NCI-H146 (cell line): ENCODE data around the gene CEMIP.
A peak's percentile ranks its signal among the peaks of the same experiment; 100 is the strongest.

ENCODE experiments used
- DNase-seq: peaks from one replicate; lab custom pipeline; 2025; lab: John Stamatoyannopoulos, UW

CEMIP gene

DNA sequence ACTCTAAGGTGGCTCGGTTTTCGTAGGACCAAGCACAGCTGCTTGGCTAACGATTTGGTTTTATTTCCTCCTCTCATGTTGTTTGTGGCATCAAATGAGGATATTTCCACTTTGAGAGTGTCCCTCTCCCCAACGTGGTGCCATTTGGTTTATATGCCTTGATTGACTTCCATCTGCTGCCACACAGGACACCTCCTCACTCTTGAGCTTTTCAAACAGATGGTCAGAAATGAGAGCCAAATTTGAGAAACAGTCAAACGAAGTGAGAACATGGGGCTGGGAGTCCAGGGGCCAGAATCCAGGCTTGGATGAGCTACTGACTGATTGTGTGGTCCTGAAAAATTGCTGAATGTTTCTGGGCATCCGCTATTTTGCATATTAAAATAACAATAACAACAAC is 43.5 kb downstream of the CEMIP start:
- DNase-seq: no peak

DNA sequence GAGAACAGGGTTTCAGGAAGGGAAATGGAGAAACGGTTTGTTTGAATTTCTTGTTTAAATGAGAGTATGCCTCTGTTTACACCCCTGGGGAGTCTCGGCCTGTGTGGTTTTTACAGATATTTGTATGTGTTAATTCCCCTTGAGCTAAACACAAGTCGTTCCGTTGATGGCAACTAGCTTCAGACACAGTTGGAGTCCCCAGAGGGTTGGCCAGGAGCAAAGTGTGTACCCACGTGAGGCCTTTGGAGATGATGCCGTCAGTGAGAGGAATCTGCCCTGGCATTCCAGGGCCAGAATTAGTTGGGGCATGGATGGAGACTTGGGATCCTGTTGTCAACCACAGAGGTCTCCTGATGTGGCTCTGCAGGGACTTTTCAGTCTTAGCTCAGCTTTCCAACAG is 44.0 kb downstream of the CEMIP start:
- no peak for DNase-seq

DNA sequence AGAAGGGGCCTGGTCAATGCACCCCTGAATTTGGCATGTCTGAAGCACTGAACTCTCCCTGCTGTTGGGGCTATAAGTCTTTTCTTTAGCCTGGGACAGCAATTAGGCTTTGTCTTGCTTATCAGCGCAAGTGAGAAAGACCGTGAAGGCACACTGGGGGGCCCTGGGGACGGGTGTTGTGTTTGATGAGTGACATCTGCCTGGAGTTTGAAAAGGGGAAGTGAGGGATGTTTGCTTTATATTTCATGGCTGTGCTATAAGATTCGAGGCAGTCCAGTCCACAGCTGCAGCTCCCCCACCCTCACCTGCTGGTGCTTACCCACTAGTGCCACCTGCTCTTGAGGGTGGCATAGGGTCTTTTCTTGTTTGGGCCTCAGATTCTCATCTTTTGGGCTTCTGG is 44.8 kb downstream of the CEMIP start:
- peak; percentile 91 for DNase-seq

DNA sequence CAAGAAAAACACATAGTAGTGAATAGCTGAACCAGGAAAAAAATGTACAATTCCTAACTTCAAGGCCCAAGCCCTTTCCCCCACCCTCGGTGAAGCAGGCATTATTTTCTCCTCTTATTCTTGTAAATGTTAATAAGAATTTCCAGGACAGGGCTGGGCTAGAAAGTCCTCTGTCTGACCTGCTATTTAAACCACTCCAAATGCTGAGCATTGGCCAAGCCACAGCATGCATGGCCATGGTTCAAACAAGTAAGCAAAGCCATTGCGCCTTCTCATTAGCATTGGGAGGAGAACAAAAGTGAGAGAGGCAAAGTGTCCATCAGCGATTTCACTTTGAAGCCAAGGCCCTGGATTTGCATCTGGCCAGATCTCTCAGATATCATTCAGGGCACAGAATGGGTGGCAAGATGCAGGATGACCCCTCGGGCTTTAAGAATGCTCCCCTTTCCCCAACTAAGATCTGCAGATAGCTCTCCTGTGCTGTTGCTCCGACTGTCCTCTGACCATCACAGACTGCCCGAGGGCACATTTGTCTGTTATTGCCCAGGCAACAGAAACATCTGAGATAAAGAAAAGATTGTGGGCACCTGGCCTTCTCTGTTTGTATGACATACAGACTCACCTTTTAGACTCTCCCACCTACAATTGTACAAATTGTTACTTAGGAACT is 46.3 kb downstream of the CEMIP start:
- peak; percentile 94 for DNase-seq

DNA sequence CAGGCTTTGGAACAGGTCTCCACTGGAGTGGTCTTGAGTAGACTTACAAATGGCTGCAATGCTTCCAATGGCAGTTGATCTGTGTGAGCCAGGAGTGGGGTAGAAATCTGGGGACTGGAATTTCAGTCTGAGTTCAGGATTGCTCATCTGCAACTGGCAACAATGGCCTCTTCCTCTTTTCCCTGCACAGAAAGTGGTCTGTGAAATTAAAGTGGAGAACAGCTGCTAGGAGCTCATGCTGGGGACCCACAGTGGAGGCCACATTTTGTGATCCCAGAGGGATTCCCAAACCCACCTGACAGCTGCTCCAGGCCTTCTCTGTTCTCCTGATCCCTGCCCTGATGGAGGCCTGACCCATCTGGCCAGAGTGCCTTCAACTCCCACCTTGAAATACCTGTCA is 49.6 kb downstream of the CEMIP start:
- no peak for DNase-seq

DNA sequence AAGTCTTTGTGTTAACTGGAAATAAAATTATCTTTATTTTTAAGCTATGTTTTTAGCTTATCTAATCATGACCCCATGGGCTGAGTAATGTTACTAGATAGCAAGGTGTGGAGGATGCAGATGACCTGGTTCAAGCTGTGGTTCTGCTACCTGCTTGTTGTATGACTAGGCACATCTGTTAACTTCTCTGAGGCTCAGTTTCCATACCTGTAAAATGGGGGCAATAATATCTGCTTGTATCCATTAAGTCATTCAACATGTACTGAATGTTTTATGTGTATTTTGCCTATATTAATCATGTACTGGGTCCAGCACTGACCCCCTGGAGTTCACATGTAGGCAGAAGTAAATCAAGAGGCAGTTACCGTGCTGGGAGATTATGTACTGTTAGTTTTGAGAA is 51.5 kb downstream of the CEMIP start:
- DNase-seq: no peak

DNA sequence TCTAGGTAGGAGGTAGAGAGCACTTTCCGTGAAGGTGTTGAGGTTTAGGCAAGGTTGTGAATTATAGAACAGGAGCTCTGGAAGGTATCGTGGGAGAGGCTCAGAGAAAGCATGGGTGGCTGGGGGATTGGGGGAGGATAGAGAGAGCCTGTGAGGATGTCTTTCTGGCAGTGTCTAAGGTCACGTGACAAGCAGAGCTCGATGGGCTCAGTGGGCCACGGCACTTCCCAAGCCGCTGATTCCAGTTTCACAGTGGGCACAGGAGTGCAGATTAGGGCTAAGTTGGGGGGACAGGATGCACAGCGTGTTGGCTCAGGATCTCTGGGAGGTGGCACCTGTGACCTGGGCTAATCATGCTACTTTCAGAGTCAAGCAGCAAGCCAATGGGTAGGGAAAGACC is 52.0 kb downstream of the CEMIP start:
- no peak for DNase-seq

DNA sequence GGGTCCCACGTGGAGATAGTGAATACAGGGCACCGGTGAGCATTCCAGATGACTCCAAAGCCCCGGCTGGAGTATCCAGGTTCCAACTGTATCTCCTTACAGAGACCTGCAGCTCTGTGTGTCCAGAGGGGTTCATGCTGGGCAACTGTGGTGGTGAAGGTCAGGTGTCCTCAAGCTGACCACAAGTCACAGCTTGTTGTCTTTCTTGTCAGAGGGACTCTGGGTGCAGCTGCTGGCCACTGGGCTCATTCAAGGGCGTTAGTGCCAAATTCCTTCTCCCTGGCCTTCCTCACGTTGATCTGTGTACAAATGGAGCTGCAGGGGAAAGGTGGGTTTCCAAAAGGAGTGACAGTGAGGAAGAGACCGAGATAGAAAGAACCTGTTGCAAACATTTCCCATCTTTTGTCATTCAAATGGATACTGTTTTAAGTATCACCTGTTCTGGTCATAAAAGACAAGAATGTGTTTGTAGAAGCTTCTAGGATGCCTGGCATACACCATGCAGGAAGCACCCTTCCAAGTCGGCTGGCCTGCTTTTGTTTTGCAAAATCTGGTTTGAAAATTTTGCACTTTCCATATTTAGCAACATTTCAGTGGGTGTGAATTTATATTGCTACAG is 52.5 kb downstream of the CEMIP start:
- peak; percentile 61 for DNase-seq

DNA sequence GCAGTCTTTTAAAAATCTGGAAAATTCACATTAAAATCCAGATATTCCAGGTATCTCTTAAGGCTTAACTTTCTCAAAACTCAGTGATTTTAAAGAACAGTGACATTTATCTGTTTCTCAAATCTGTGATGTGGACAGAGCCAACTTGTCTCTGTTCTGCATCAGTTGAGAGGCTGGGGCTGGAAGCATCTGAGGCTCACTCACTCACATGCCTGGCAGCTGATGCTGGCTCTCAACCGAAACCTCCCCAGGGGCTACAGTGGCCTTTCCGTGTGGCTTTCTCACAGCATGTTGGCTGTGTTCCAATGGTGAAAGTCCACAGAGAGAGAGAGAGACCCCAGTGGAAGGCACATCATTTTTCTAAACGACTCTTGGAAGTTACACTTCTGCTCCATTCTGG is 53.5 kb downstream of the CEMIP start:
- no peak for DNase-seq

DNA sequence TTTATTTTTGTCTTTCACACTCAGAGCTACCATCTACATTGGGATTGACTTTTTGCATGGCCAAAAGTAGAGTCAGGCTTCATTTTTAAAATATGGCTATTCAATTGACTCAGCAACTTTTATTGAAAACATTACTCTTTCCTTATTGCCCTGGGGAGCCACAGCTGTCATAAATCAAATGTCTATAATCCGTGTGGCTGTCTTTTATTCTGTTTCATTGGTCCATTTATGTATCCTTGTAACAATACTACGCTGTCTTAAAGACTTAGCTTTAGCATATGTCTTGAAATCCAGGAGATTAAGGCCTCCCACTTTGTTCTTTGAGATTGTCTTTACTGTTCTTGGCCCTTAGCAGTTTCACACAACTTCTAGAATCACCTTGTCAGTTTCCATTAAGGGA is 55.2 kb downstream of the CEMIP start:
- DNase-seq: no peak

DNA sequence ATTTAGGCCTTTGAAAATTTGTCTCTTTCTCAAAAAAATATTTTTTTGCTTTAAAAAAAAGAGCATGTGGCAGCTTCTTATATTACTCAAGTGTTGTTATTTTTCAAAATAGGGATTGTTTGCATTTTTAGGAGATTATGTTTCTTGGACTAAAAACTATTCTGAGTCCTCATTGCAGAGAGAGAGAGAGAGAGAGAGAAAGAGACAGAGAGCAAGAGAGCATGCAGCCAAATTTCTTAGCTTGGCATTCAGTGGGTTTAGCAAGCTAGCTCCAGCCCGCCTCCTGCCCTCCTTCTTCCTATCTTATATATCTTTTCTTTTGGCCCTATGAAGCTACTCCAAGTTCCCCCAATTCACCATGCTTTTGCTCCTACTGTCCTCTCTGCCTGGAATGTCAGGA is 55.7 kb downstream of the CEMIP start:
- no peak for DNase-seq

DNA sequence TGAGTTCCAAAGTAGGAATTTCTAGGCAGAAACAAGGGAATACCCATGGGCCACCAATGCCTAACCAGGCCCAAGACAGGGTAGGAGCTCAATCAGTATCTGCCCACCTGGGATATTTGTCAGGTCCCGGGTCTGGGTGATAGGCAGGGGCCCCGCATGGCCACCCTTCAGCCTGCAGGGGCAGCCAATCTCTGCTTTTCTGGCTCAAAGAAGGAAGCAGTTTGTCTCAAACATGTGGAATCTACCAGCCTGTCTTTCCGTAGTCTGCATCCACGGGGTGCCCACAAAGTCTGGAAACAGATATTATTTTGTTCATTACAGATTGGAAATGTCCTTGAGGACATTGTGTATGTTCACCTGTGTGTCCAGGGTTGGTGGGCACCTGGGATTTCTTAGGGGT is 56.2 kb downstream of the CEMIP start:
- DNase-seq: no peak

DNA sequence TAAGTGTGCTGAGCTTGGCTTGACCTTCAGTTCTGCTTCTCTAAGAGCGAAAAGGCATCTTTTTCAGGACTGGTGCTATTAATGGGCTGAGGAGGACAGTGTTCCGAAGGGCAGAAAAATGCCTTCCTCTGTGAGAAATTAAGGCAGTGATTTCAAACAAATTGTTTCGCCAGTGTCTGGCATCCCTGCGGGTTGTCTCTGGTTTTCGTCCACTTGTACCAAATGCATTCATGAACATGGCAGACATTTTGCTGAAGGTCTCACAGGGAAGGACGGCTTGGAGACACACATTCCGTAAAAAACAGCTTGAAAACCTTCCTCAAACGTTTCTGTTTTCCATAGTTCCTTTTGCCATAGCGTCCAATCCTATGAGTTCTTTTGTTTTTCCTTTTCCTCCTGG is 57.1 kb downstream of the CEMIP start:
- no peak for DNase-seq

DNA sequence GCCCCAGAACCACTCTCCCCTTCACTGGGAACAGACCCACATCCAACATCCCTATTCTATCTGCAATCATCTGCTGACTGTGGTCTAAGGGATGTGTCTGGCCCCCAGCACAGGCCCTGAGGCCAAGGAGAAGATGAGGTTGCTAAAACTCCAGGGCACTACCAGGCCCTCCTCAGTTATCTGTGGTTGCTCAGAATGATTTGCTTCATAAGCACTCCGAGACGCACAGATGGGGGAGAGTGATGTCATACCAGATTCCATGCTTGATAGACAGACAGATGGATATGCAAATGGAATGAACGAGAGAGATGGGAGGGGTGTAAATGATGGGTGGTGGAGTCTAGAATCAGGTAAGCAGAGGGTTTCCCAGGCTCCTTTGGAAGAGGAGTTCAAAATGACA is 57.8 kb downstream of the CEMIP start:
- DNase-seq: no peak

DNA sequence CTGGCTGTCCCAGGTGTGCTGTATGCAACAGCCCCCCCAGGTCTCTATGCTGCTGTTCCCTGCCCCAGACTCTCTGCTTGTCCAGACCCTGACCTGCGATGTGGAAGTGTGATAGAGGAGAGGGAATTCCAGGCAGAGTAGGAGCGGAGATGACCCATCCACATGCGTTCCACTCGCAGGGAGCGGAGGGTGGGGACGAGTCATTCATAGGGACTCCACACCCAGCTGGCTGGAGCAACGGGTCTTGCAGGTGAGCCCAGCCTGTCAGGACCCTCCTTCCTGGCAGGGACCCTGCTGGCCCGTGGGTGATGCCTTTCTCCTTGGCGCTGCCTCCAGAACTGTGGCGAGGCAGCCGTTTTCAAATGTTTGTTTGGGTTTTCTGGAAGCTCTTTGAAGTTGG is 58.8 kb downstream of the CEMIP start:
- no peak for DNase-seq

DNA sequence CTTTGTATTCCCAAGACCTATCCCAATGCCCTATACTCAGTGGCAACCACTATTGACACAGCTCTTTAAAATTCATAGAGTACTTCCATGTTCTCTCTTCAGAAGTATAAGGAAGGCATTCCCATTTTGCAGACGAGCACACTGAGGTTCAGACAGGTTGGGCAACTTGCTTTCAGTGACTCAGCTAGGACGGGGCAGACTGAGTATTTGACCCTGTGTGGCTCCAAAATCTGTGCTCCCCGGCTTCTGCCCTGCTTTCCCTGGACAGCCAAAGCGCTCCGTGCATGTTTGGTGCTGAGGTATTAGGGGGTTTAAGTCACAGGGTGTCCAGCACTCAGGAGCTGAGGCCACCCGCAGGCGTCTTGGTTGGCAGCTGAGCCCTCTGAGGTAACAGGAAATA is 59.5 kb downstream of the CEMIP start:
- no peak for DNase-seq

DNA sequence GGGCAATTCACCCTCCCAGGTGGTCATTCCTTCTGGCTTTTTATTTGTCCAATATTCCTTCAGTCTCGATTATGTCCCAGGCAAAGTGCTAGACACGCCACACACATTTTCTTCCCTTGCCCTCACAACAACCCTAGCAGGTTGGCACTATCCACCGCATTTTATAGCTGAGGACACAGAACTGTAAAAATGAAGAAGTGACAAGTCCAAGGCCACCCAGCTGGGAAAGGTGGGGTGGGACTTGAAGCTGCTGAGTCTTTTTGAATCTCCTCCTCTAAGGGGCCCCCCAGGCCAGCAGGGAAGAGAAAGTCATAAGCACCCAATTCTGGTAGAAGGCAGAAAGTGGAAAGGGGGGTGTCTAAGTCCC is 60.6 kb downstream of the CEMIP start:
- no peak for DNase-seq

DNA sequence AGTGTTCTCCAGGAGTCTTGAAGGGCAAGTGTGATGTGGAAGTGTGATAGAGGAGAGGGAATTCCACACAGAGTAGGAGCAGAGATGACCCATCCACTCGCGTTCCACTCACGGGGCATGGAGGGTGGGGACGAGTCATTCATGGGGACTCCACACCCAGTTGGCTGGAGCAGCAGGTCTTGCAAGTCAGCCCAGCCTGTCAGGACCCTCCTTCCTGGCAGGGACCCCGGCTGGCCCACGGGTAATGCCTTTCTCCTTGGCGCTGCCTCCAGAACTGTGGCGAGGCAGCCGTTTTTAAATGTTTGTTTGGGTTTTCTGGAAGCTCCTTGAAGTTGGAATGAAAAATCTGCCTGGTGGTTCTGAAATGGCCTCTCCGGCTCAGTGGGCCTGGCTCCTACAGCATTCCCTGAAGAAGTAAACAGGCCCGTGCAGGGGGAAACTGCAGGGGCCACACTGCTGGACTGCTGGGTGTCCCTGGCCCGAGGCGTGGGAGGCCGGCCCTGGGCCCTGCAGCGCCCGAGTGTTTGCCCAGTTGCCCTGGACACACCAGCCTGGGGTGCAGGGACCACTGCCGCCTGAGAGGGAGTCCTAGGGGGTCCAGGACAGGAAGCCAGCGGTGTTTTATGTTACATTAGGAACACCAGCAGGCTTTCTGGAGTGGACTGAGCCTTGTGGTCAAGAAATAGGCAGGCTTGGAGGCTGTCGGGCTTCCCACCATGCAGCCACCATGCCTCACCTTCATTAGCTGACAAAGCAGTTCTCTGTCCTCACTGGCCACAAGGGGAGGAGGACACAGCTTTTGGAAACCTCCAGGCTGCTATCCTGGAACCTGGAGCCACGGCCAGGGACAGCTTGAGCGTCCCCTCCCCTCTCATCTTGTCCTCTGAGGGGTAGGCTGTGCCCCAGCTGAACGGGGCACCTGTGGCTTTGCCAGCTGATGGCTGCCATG is 61.3 kb downstream of the CEMIP start:
- DNase-seq: no peak

DNA sequence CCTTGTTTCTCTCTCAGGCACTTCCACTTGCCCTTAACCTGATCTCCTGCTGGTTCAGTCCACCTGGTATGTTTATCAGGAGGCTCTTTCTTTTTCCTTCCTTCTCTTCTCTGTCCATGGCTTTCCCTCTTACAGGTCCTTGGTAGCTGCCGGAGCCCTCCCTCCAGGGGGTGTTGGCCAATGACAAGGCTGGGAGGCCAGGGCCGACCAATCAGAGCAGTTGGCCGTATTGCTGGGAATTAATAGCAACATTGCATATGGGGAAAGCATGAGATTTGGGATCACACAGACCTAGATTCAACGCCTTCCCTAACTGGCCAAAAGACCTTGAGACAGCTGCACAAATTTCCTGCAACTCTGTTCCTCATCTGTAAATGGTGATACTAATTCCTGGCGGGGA is 62.4 kb downstream of the CEMIP start:
- DNase-seq: no peak

DNA sequence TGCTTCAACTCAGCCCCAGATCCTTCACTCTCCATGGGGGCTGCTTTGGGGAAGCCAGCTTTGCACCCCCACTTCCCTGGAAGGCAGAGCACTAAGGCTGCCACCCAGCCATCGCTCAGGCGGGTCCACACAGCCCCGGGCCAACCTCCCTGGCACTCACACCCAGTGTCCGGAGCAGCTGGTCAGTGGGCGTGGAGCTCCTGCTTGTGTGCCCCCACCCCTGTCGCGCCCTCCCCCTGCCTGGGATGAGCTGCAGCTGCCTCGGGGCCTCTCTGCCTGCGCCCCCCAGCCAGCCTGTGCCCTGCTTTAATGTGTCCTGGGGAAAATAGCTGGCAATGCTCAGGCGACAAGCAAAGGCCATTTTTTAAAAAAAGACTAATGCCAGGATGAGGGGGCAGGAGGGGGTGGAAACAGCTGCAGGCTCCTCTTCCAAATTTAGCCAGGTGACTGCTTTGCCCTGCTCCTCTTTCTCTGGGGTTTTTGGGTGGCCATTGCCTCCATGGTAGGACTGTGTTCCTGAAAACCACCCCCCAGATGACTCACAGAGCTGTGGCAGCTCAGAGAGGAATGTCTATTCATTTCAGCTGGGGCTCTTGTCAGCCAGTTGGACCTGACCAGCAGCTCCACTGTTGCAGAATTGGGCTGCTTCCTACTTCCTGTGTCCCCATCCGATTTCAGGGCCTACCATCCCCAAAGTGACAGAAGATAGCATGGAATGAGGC is 65.0 kb downstream of the CEMIP start:
- no peak for DNase-seq

DNA sequence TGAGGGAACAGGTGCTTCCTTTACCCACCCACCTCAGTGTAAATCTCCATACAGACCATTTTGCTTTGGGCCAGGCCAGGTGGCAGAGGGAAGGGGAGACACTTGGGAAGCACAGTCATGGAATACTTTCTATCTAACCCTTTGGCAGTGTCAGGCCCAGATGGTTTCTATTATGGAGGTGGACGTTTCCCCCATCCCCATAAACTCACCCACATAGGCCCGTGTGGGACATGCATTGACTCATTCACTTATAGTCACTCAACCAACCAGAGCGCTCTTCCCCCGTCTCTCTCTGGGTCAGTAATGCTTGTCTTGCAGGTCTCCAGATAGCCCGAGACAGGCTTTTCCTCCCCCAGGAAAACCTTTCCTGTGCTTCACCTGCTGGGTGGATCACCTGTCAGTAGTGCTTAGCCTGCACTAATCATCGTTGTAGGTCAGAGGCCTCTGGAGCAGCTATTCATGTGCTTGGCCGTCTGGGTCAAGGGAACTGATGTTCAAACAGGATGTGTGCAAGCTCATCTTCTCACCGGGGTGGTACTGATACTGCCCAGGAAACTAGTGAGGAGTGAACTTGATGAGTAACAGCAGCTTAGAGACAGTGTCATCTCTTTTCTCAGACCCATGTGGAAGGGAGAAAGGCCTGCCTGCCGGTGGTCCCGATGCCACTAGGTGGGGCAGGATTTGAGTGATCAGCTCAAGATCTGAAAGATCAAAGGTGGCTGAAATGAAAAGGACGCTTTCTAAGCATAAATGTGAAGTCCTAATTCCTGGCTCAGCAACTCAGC is 67.1 kb downstream of the CEMIP start:
- peak; percentile 83 for DNase-seq

DNA sequence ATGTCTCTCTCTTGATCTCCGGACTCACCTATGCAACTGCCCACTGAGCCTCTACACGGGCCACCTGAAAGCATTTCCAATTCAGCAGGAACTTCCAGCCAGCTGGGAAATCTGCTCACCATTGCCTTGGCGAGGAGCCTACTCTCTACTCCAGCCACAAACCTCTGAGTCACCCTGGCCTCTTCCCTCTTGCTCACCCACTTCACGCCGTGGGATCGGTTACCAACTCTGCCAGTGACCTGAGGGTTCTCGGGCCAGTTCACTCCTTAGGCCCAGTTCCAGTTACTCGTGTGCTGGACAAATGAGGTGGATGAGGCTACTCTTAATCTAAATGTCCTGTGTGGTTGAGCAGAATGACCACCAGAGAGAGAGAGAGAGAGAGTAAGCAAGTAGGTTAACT is 70.1 kb downstream of the CEMIP start:
- no peak for DNase-seq
